Heart left ventricle (tissue), 16 donors: Measurements from ENCODE around the gene OLA1. TPM values are rescaled to one million over a fixed set of nuclear protein-coding genes. Genes with fewer than 3 reads are reported as not detected.

Experiments
- ATAC-seq, 4 donors: fragments of 200-7000 bp; cut with Tn5 transposase; one replicate each; pipeline ENCODE4 v1.9.1; 2020 to 2022; ENCODE audit warnings: moderate library complexity in 4 of 4, mild to moderate bottlenecking in 3 of 4, moderate number of reproducible peaks in 1 of 4
- DNase-seq, 5 donors: peaks; one replicate each; pipeline ENCODE4 v3.0.0-alpha.2; 2020
- H3K27ac ChIP-seq, 12 donors: fragments of 200-600 bp; sonication (generic) in 4 of 12; one replicate each; pipeline versions ENCODE4 v1.5.0 to v1.8.0; 2016 to 2022; ENCODE audit warnings: mild to moderate bottlenecking in 2 of 12
- H3K27me3 ChIP-seq, 9 donors: fragments of 200-600 bp; sonication (generic) in 2 of 9; one replicate each; pipeline versions ENCODE4 v1.5.1 to v1.8.0; 2016 to 2022; ENCODE audit warnings: mild to moderate bottlenecking in 3 of 9
- H3K36me3 ChIP-seq, 9 donors: fragments of 200-600 bp; sonication (generic) in 2 of 9; one replicate each; pipeline versions ENCODE4 v1.5.0 to v1.8.0; 2018 to 2022; ENCODE audit warnings: mild to moderate bottlenecking in 2 of 9
- H3K4me1 ChIP-seq, 12 donors: fragments of 200-600 bp; sonication (generic) in 4 of 12; one replicate each; pipeline versions ENCODE4 v1.5.0 to v1.8.0; 2016 to 2022; ENCODE audit warnings: mild to moderate bottlenecking in 3 of 12
- H3K4me3 ChIP-seq, 12 donors: fragments of 200-600 bp; sonication (generic) in 4 of 12; one replicate each; pipeline versions ENCODE4 v1.5.0 to v1.8.0; 2017 to 2022; ENCODE audit warnings: mild to moderate bottlenecking in 9 of 12, moderate library complexity in 4 of 12
- H3K9me3 ChIP-seq, 12 donors: fragments of 200-600 bp; sonication (generic) in 4 of 12; one replicate each; pipeline versions ENCODE4 v1.5.0 to v1.8.0; 2016 to 2022; ENCODE audit warnings: mild to moderate bottlenecking in 1 of 12
- CTCF ChIP-seq, 12 donors: fragments of 200-600 bp; sonication (generic) in 4 of 12; IDR thresholded peaks; one replicate each; pipeline versions ENCODE4 v1.5.0 to v1.8.0; 2018 to 2022; ENCODE audit warnings: antibody characterized with exemption in 12 of 12, mild to moderate bottlenecking in 5 of 12
- POLR2A ChIP-seq, 2 donors: fragments of 450-650 bp; IDR thresholded peaks; one replicate each; pipeline ENCODE4 v1.6.1; 2017; ENCODE audit warnings: antibody characterized with exemption in 2 of 2, mild to moderate bottlenecking in 2 of 2, moderate library complexity in 2 of 2
- WGBS, 4 donors: extraction: QIAGEN DNeasy Blood & Tissue Kit in 2 of 4; methylation state at CpG; one replicate each; pipeline versions ENCODE4 v1.1.5 to v1.1.7; 2013 to 2018; 5-methylcytosine and 5-hydroxymethylcytosine counted together
- intact Hi-C, 10 donors: fragments of 100-400 bp; cut with DNase I; formaldehyde crosslinking; loops; one replicate each; pipeline versions ENCODE4 v1.11.1 to v1.14.2; 2022
- polyA plus RNA-seq, 2 donors: library from polyadenylated mRNA; stranded (reverse); fragments of 200-250 nt; gene quantifications; one replicate each; pipeline ENCODE4 v1.2.3, GENCODE V29; 2013
- total RNA-seq, 9 donors: library from RNA; depleted of rRNA in 2 of 9; stranded (reverse); fragments of >200 nt in 2 of 9; fragmentation: NEBNext Ultra II Directional in 3 of 9; extraction: Animal tissue kit (Norgen Biotek cat#: 25700) in 3 of 9; gene quantifications; one replicate each; pipeline versions ENCODE4 v1.1.0 to v1.2.4, GENCODE V29; 2016 to 2023
- donor health status: ischemic (EF 13 %, LVEDD 7.1; RV severe dilation, severe dysfunction).
- donor health status: healthy with polysubstance abuse.
- donor health status: DM: no; HTN: yes; CAD: no.
- donor health status: DM: no; HTN: no; CAD: no.
- donor health status: ischemic (EF 25% LVEDD 6.9; RV normal size, moderate dysfunction).
- donor health status: ischemic (EF 25% LVEDD 5.7; RV mildly dilated, moderate dysfunction).
- donor health status: healthy.
- donor health status: DM: yes; HTN: yes; CAD: no.
- donor health status: ischemic (EF 35%, LVEDD 5.7; RV mildly dilated, moderate dysfunction).
- donor health status: nonischemic (EF 11% LVEDD 7.7; RV severe dilation, severe dysfunction).
- donor health status: DM: yes; HTN: yes; CAD: no.
- donor health status: PGD.
- donor health status: ischemic (EF 29% LVEDD 5.4; RV normal size, mild dysfunction).
- donor health status: nonischemic (EF 23%, LVEDD 6.1; RV moderate dilation, normal function).

The OLA1 gene
- total and polyA plus RNA-seq, 11 donors, result 41.5 to 91.7 (median 72.5) TPM

GRCh38 chr2:174171686-174172445, 76.5 kb downstream of the OLA1 start:
- H3K4me3 ChIP-seq, result no peak overlapping the region
- H3K36me3 ChIP-seq, result peaks cover 0 to 9% (median 0%) of the 10 kb centered on the region in 9 donors
- DNase-seq (no peak), ATAC-seq (no peak)
- intact Hi-C loops, result no loop called here
- H3K27ac ChIP-seq, result no peak overlapping the region
- peaks cover 0 to 1% (median 0%) of the 10 kb centered on the region in 12 donors for H3K4me1 ChIP-seq
- TF ChIP-seq CTCF (IDR thresholded peaks at IDR 0.05) (no peak), POLR2A (IDR thresholded peaks at IDR 0.05) (no peak)
- WGBS, 4 donors, result 93 to 97% (median 96%) methylated on average over 22 to 23 of the region's 23 CpGs
- peaks cover 0 to 78% (median 27%) of the 10 kb centered on the region in 12 donors for H3K9me3 ChIP-seq
- H3K27me3 ChIP-seq, result no peaks in the 10 kb centered on the region

GRCh38 chr2:174169372-174169771, 79.0 kb downstream of the OLA1 start:
- intact Hi-C loops, result loop anchor here in 1 of 10 donors (10.0 kb wide), 1 partner anchor 165 kb away; the partner anchor contains the start of gene SP9
- TF ChIP-seq POLR2A (IDR thresholded peaks at IDR 0.05) (no peak), CTCF (IDR thresholded peaks at IDR 0.05) (no peak)
- no peak for ATAC-seq
- no peak for DNase-seq
- 94 to 99% (median 98%) methylated on average over 3 of the region's 3 CpGs for WGBS, 4 donors
- no peak overlapping the region for H3K27ac ChIP-seq
- no peaks in the 10 kb centered on the region for H3K4me1 ChIP-seq
- H3K9me3 ChIP-seq, result peaks cover 0 to 58% (median 21%) of the 10 kb centered on the region in 12 donors
- H3K4me3 ChIP-seq, result no peak overlapping the region
- H3K36me3 ChIP-seq, result peaks cover 0 to 9% (median 0%) of the 10 kb centered on the region in 9 donors
- H3K27me3 ChIP-seq, result no peaks in the 10 kb centered on the region

GRCh38 chr2:174166261-174166660, 82.1 kb downstream of the OLA1 start:
- Histone ChIP-seq H3K4me3 (no peak overlapping the region), H3K36me3 (peaks cover 0 to 9% (median 0%) of the 10 kb centered on the region in 9 donors), H3K27ac (no peak overlapping the region), H3K27me3 (no peaks in the 10 kb centered on the region), H3K9me3 (peaks cover 0 to 39% (median 21%) of the 10 kb centered on the region in 12 donors), H3K4me1 (no peaks in the 10 kb centered on the region)
- 50 to 97% (median 91%) methylated on average over 2 of the region's 2 CpGs for WGBS, 4 donors
- intact Hi-C loops, result loop anchor here in 1 of 10 donors (10.0 kb wide), 1 partner anchor 169 kb away; the partner anchor contains the start of gene SP9
- ATAC-seq (no peak), DNase-seq (no peak)
- TF ChIP-seq POLR2A (IDR thresholded peaks at IDR 0.05), result no peak
- no peak for TF ChIP-seq CTCF (IDR thresholded peaks at IDR 0.05)

- Histone ChIP-seq H3K27me3 (no peaks in the 10 kb centered on the region), H3K9me3 (no peaks in the 10 kb centered on the region), H3K4me3 (no peak overlapping the region), H3K36me3 (no peaks in the 10 kb centered on the region), H3K4me1 (no peaks in the 10 kb centered on the region), H3K27ac (no peak overlapping the region)
- intact Hi-C loops, result loop anchor here in 1 of 10 donors (10.0 kb wide), 1 partner anchor 173 kb away; the partner anchor contains the start of gene SP9
- DNase-seq (no peak), ATAC-seq (no peak)
- 87 to 94% (median 89%) methylated on average over 3 of the region's 3 CpGs for WGBS, 4 donors
- TF ChIP-seq CTCF (IDR thresholded peaks at IDR 0.05), result no peak
- no peak for TF ChIP-seq POLR2A (IDR thresholded peaks at IDR 0.05)
These were observed 86.8 kb downstream of the OLA1 start for GRCh38 chr2:174161490-174161889.
